ENCODE results near the gene PPP4R4. TPM values are rescaled to one million over a fixed set of nuclear protein-coding genes. Genes with fewer than 3 reads are reported as not detected.
"Not testable (repeated sequence)": the region's sequence is repeated elsewhere in the genome, so short reads cannot be mapped to it uniquely, and the experiment has no call there.

Gene PPP4R4
- total RNA-seq, 1 donor from 2014 or later: 0.88 TPM

GRCh38 chr14:94143239-94143638, 30.9 kb upstream of the PPP4R4 start:
- intact Hi-C loops (cut with micrococcal nuclease): no loop called here

GRCh38 chr14:94143711-94144110, 30.4 kb upstream of the PPP4R4 start:
- intact Hi-C loops (cut with micrococcal nuclease): no loop called here

- intact Hi-C loops (cut with micrococcal nuclease): no loop called here
Measured at GRCh38 chr14:94144765-94145164, 29.4 kb upstream of the PPP4R4 start.

GRCh38 chr14:94145902-94146527, 28.1 kb upstream of the PPP4R4 start:
- intact Hi-C loops (cut with micrococcal nuclease): no loop called here

- intact Hi-C loops (cut with micrococcal nuclease): no loop called here
Measured at GRCh38 chr14:94152676-94153075, 21.4 kb upstream of the PPP4R4 start.

GRCh38 chr14:94153750-94154342, 20.3 kb upstream of the PPP4R4 start:
- intact Hi-C loops (cut with micrococcal nuclease): no loop called here

GRCh38 chr14:94156143-94156542, 18.0 kb upstream of the PPP4R4 start:
- intact Hi-C loops (cut with micrococcal nuclease): not testable (repeated sequence)

GRCh38 chr14:94157197-94157596, 16.9 kb upstream of the PPP4R4 start:
- intact Hi-C loops (cut with micrococcal nuclease): no loop called here

GRCh38 chr14:94158239-94158883, 15.8 kb upstream of the PPP4R4 start:
- intact Hi-C loops (cut with micrococcal nuclease): no loop called here

GRCh38 chr14:94161058-94161457, 13.1 kb upstream of the PPP4R4 start:
- intact Hi-C loops (cut with micrococcal nuclease): no loop called here

GRCh38 chr14:94161981-94162380, 12.1 kb upstream of the PPP4R4 start:
- intact Hi-C loops (cut with micrococcal nuclease): no loop called here

GRCh38 chr14:94162466-94162865, 11.7 kb upstream of the PPP4R4 start:
- intact Hi-C loops (cut with micrococcal nuclease): no loop called here

- intact Hi-C loops (cut with micrococcal nuclease): no loop called here
Measured at GRCh38 chr14:94163796-94164195, 10.3 kb upstream of the PPP4R4 start.

GRCh38 chr14:94164685-94165431, 9.3 kb upstream of the PPP4R4 start:
- intact Hi-C loops (cut with micrococcal nuclease): no loop called here

- intact Hi-C loops (cut with micrococcal nuclease): no loop called here
Measured at GRCh38 chr14:94165744-94166143, 8.4 kb upstream of the PPP4R4 start.

GRCh38 chr14:94170136-94170535, 4.0 kb upstream of the PPP4R4 start:
- intact Hi-C loops (cut with micrococcal nuclease): loop anchor here (5.0 to 10.0 kb wide), 2 partner anchors 213 to 1055 kb away; partner anchors contain the start of gene ITPK1

- intact Hi-C loops (cut with micrococcal nuclease): loop anchor here (5.0 to 10.0 kb wide), 2 partner anchors 214 to 1056 kb away; partner anchors contain the start of gene ITPK1
Measured at GRCh38 chr14:94171208-94171607, 2.9 kb upstream of the PPP4R4 start.

- intact Hi-C loops (cut with micrococcal nuclease): loop anchor here (2.0 to 10.0 kb wide), 3 partner anchors 215 to 1058 kb away; partner anchors contain the start of genes BTBD7 and ITPK1
Measured at GRCh38 chr14:94172545-94172944, 1.6 kb upstream of the PPP4R4 start.

- intact Hi-C loops (cut with micrococcal nuclease): loop anchor here (1.0 to 10.0 kb wide), 4 partner anchors 8 to 1059 kb away; partner anchors contain the start of genes BTBD7 and ITPK1
Measured at GRCh38 chr14:94173471-94173884, 644 bp upstream of the PPP4R4 start.

GRCh38 chr14:94174604-94175010, 485 bp downstream of the PPP4R4 start:
- intact Hi-C loops (cut with micrococcal nuclease): loop anchor here (1.0 to 10.0 kb wide), 5 partner anchors 45 to 1060 kb away; partner anchors contain the start of genes DDX24, GON7, IFI27L1 and IFI27L2

GRCh38 chr14:94175011-94175745, 1.1 kb downstream of the PPP4R4 start:
- intact Hi-C loops (cut with micrococcal nuclease): loop anchor here (5.0 to 10.0 kb wide), 2 partner anchors 968 to 1060 kb away; partner anchors contain the start of genes GON7, ITPK1 and UBR7
